Mucosa of stomach (tissue), 1 donor: ENCODE results near the gene CDKAL1.
"Not testable (repeated sequence)": the region's sequence is repeated elsewhere in the genome, so short reads cannot be mapped to it uniquely, and the experiment has no call there.

ENCODE experiments used
- H3K27me3 ChIP-seq: one replicate; pipeline ENCODE4 v1.7.0; 2013; ENCODE audit warnings: mild to moderate bottlenecking, low read length; ENCODE audit not compliant: control insufficient read depth, insufficient read depth
- H3K36me3 ChIP-seq: one replicate; pipeline ENCODE4 v1.7.0; 2013; ENCODE audit warnings: low read length; ENCODE audit not compliant: control insufficient read depth, insufficient read depth
- H3K4me1 ChIP-seq: one replicate; pipeline ENCODE4 v1.7.0; 2013; ENCODE audit warnings: mild to moderate bottlenecking, low read length; ENCODE audit not compliant: control insufficient read depth, insufficient read depth
- H3K4me3 ChIP-seq: one replicate; pipeline ENCODE4 v1.7.0; 2013; ENCODE audit warnings: low read length
- H3K9ac ChIP-seq: one replicate; pipeline ENCODE4 v1.7.0; 2013; ENCODE audit warnings: mild to moderate bottlenecking, low read length, moderate library complexity
- H3K9me3 ChIP-seq: one replicate; pipeline ENCODE4 v1.7.0; 2013; ENCODE audit warnings: mild to moderate bottlenecking, low read length, moderate library complexity; ENCODE audit not compliant: control insufficient read depth
- donor health status: Pancreatic carcinoma.

CDKAL1 gene

GRCh38 chr6:20921578-20921977 is 387.3 kb downstream of the CDKAL1 start:
- Histone ChIP-seq H3K9me3 (no peaks in the 10 kb centered on the region), H3K4me3 (no peak overlapping the region), H3K4me1 (no peaks in the 10 kb centered on the region), H3K27me3 (no peaks in the 10 kb centered on the region), H3K36me3 (no peaks in the 10 kb centered on the region), H3K9ac (no peak overlapping the region)

- Histone ChIP-seq H3K4me1 (no peaks in the 10 kb centered on the region), H3K9me3 (no peaks in the 10 kb centered on the region), H3K27me3 (no peaks in the 10 kb centered on the region), H3K9ac (no peak overlapping the region), H3K4me3 (no peak overlapping the region), H3K36me3 (no peaks in the 10 kb centered on the region)
These were observed 388.5 kb downstream of the CDKAL1 start for GRCh38 chr6:20922743-20923142.

GRCh38 chr6:20924094-20924493 is 389.8 kb downstream of the CDKAL1 start:
- H3K27me3 ChIP-seq, H3K4me1 ChIP-seq, H3K36me3 ChIP-seq, H3K9ac ChIP-seq, H3K4me3 ChIP-seq, H3K9me3 ChIP-seq: not testable (repeated sequence)

- Histone ChIP-seq H3K4me3 (no peak overlapping the region), H3K36me3 (no peaks in the 10 kb centered on the region), H3K9me3 (no peaks in the 10 kb centered on the region), H3K4me1 (no peaks in the 10 kb centered on the region), H3K9ac (no peak overlapping the region), H3K27me3 (no peaks in the 10 kb centered on the region)
These were observed 390.8 kb downstream of the CDKAL1 start for GRCh38 chr6:20924911-20925543.

GRCh38 chr6:20927130-20927860 is 393.0 kb downstream of the CDKAL1 start:
- Histone ChIP-seq H3K4me3 (no peak overlapping the region), H3K36me3 (no peaks in the 10 kb centered on the region), H3K9ac (no peak overlapping the region), H3K27me3 (no peaks in the 10 kb centered on the region), H3K4me1 (no peaks in the 10 kb centered on the region), H3K9me3 (no peaks in the 10 kb centered on the region)

GRCh38 chr6:20929283-20929682 is 395.0 kb downstream of the CDKAL1 start:
- Histone ChIP-seq H3K4me3 (no peak overlapping the region), H3K36me3 (no peaks in the 10 kb centered on the region), H3K27me3 (no peaks in the 10 kb centered on the region), H3K4me1 (no peaks in the 10 kb centered on the region), H3K9me3 (no peaks in the 10 kb centered on the region), H3K9ac (no peak overlapping the region)

GRCh38 chr6:20931093-20931492 is 396.8 kb downstream of the CDKAL1 start:
- no peaks in the 10 kb centered on the region for H3K36me3 ChIP-seq
- no peaks in the 10 kb centered on the region for H3K4me1 ChIP-seq
- no peak overlapping the region for H3K4me3 ChIP-seq
- H3K9ac ChIP-seq, result no peak overlapping the region
- H3K9me3 ChIP-seq, result no peaks in the 10 kb centered on the region
- H3K27me3 ChIP-seq, result no peaks in the 10 kb centered on the region

GRCh38 chr6:20931772-20932171 is 397.5 kb downstream of the CDKAL1 start:
- Histone ChIP-seq H3K27me3 (no peaks in the 10 kb centered on the region), H3K4me1 (no peaks in the 10 kb centered on the region), H3K9ac (no peak overlapping the region), H3K4me3 (no peak overlapping the region), H3K36me3 (no peaks in the 10 kb centered on the region), H3K9me3 (no peaks in the 10 kb centered on the region)

- H3K27me3 ChIP-seq, result no peaks in the 10 kb centered on the region
- no peak overlapping the region for H3K9ac ChIP-seq
- H3K4me1 ChIP-seq, result no peaks in the 10 kb centered on the region
- no peak overlapping the region for H3K4me3 ChIP-seq
- H3K36me3 ChIP-seq, result no peaks in the 10 kb centered on the region
- H3K9me3 ChIP-seq, result no peaks in the 10 kb centered on the region
These were observed 398.0 kb downstream of the CDKAL1 start for GRCh38 chr6:20932284-20932683.

GRCh38 chr6:20933057-20933788 is 399.0 kb downstream of the CDKAL1 start:
- no peaks in the 10 kb centered on the region for H3K36me3 ChIP-seq
- no peak overlapping the region for H3K4me3 ChIP-seq
- H3K9me3 ChIP-seq, result no peaks in the 10 kb centered on the region
- no peak overlapping the region for H3K9ac ChIP-seq
- H3K27me3 ChIP-seq, result no peaks in the 10 kb centered on the region
- no peaks in the 10 kb centered on the region for H3K4me1 ChIP-seq

- Histone ChIP-seq H3K9me3 (no peaks in the 10 kb centered on the region), H3K36me3 (no peaks in the 10 kb centered on the region), H3K27me3 (no peaks in the 10 kb centered on the region), H3K9ac (no peak overlapping the region), H3K4me3 (no peak overlapping the region), H3K4me1 (no peaks in the 10 kb centered on the region)
These were observed 402.7 kb downstream of the CDKAL1 start for GRCh38 chr6:20936949-20937348.

GRCh38 chr6:20939161-20939775 is 405.0 kb downstream of the CDKAL1 start:
- no peaks in the 10 kb centered on the region for H3K9me3 ChIP-seq
- H3K9ac ChIP-seq, result no peak overlapping the region
- no peaks in the 10 kb centered on the region for H3K36me3 ChIP-seq
- H3K4me1 ChIP-seq, result no peaks in the 10 kb centered on the region
- H3K27me3 ChIP-seq, result no peaks in the 10 kb centered on the region
- no peak overlapping the region for H3K4me3 ChIP-seq
